Neuron (in vitro differentiated cells): ENCODE results near the gene CHI3L1.

Experiments used
- H2AFZ ChIP-seq: one replicate; pipeline ENCODE4 v1.6.1; 2013; ENCODE audit warnings: low read depth, mild to moderate bottlenecking, inconsistent platforms, low read length, moderate library complexity
- H3K27me3 ChIP-seq: one replicate; pipeline ENCODE4 v1.6.1; 2013; ENCODE audit warnings: low read length; ENCODE audit not compliant: insufficient read depth
- H3K36me3 ChIP-seq: one replicate; pipeline ENCODE4 v1.6.1; 2013; ENCODE audit warnings: low read length; ENCODE audit not compliant: insufficient read depth
- H3K4me1 ChIP-seq: one replicate; pipeline ENCODE4 v1.6.1; 2013; ENCODE audit warnings: low read length; ENCODE audit not compliant: insufficient read depth
- H3K4me3 ChIP-seq: 2 replicates; pipeline ENCODE4 v1.5.1; 2013; ENCODE audit warnings: mild to moderate bottlenecking, low read length, moderate library complexity
- H3K9me3 ChIP-seq: one replicate; pipeline ENCODE4 v1.6.1; 2013; ENCODE audit warnings: low read length

The CHI3L1 gene

DNA sequence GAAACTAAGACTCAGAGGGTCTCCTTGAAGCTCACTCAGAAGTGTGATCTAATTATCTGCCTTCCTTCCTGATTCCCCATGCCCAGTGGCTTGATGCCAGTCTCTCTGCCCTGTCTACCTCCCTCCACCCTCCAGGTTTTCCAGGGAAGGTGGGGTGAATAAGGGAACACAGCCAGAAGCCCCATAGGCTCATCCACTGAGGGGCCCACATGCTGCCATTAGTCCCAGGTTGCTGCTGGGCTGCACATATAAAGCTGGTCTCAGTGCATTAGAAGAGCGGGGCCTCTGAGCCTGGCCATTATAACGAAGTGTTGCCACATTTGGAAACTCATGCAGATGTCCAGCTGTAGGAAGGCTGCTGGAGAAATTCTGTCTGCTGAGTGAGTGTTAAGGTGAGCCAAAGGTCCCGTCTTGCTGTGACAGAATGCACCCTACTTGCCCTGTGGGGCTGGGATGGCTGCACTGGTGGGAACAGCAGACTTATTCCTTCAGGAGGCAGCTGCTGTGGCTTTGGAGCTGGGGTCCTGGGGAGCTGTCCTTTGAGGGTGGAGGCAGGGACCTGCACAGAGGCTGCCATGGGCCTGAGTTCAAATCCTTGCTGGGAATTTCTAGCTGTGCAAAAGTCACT lies 56.0 kb downstream of the CHI3L1 start:
- Histone ChIP-seq H3K4me1 (peaks cover 4% of the 10 kb centered on the region), H3K4me3 (no peak overlapping the region), H2AFZ (no peak overlapping the region), H3K36me3 (no peaks in the 10 kb centered on the region), H3K9me3 (no peaks in the 10 kb centered on the region), H3K27me3 (peaks cover 31% of the 10 kb centered on the region)

DNA sequence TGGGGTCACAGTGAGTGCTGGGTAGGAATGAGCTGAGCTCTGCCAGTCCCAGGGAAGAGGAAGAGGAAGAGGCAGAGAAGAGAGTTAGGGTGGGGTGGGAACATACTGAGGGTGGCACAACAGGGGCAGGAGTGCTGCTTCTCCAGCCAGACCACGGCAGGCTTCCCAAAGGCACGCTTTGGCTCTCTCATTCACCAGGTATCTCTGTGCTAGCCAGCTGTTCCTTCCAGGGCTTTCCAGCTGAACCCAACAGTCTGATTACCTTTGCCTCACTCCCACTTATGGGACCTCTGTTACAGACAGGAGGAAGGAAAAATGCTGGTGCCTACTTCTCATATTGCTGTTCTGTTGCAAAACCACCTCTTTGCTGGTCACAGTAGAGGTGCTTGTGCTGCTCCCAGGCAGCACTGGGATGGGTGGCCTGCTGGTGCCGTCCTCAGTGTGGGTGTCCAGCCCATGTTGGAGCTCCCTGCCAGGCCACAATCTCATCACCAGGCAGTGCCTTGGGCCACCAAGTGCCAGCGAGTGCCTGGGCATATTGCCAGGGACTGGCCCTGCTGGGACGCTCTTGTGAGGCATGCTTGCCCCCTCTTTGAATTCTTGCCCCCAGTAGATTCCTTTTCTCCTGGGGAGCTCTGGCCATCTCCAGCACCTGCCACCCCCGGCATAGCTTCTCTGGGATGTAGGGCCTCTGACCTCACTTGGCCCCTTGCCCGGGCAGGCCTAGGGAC lies 56.8 kb downstream of the CHI3L1 start:
- no peak overlapping the region for H3K4me3 ChIP-seq
- H3K4me1 ChIP-seq, result peaks cover 4% of the 10 kb centered on the region
- no peak overlapping the region for H2AFZ ChIP-seq

More for the DNA sequence above, 56.8 kb downstream of the CHI3L1 start:
- peaks cover 39% of the 10 kb centered on the region for H3K27me3 ChIP-seq
- no peaks in the 10 kb centered on the region for H3K9me3 ChIP-seq
- H3K36me3 ChIP-seq, result no peaks in the 10 kb centered on the region
